Lower lobe of right lung (tissue), 1 donor: Measurements from ENCODE around the gene PADI4. TPM values are rescaled to one million over a fixed set of nuclear protein-coding genes. Genes with fewer than 3 reads are reported as not detected.

ENCODE experiments used
- microRNA-seq: library from miRNA; unstranded; fragments of <30 nt; microRNA quantifications from one replicate; pipeline ENCODE4 v1.2.0, GENCODE V29; 2020; ENCODE audit warnings: borderline number of aligned reads
- total RNA-seq: library from RNA; stranded (reverse); fragmentation: NEBNext Ultra II Directional; extraction: Animal tissue kit (Norgen Biotek cat#: 25700); gene quantifications from one replicate; pipeline ENCODE4 v1.2.1, GENCODE V29; 2021
- donor health status: DM: no; HTN: yes; CAD: no; lungs with severe emphysema.

Gene PADI4
- total RNA-seq, 1 donor from 2014 or later: 7.2 TPM

Small RNAs within 50 kb of the gene (microRNA-seq; reads per million reads assigned to microRNA genes)
- not detected for gene MIR3972

Other genes with a start within 250 kb of the PADI4 start
- gene PADI2, start 188.7 kb upstream of the PADI4 start, total RNA-seq: 18.4 TPM
- not detected for gene PADI1, start 103.1 kb upstream of the PADI4 start, total RNA-seq
- gene PADI3, start 59.1 kb upstream of the PADI4 start, total RNA-seq: not detected
- gene PADI6, start 64.0 kb downstream of the PADI4 start, total RNA-seq: not detected
- gene RCC2, start 131.5 kb downstream of the PADI4 start, total RNA-seq: 65.8 TPM
- gene ARHGEF10L, start 231.5 kb downstream of the PADI4 start, total RNA-seq: 57.9 TPM